NOMO-1 treated with DMSO at 0.1 percent for 48 hours (cell line): Measurements from ENCODE around the gene CRYGD.

ENCODE experiments used
- DNase-seq: peaks from one replicate; lab custom pipeline; 2025; ENCODE audit not compliant: unreplicated experiment; lab: John Stamatoyannopoulos, UW

CRYGD gene

GRCh38 chr2:208090420-208090819 is 33.9 kb downstream of the CRYGD start:
- DNase-seq, result no peak

- DNase-seq, result peak; percentile 60
Observed at GRCh38 chr2:208086029-208086428, 38.3 kb downstream of the CRYGD start.

DNA sequence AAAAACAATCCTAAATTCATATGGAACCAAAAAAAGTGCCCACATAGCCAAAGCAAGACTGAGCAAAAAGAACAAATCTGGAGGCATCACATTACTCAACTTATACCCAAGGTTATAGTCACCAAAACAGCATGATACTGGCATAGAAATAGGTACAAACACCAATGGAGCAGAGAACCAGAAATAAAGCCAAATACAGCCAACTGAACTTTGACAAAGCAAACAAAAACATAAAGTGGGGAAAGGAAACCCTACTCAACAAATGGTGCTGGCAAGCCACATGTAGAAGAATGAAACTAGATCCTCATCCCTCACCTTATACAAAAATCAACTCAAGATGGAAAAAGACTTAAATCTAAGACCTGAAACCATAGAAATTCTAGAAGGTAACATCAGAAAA is 40.5 kb downstream of the CRYGD start:
- no peak for DNase-seq

DNA sequence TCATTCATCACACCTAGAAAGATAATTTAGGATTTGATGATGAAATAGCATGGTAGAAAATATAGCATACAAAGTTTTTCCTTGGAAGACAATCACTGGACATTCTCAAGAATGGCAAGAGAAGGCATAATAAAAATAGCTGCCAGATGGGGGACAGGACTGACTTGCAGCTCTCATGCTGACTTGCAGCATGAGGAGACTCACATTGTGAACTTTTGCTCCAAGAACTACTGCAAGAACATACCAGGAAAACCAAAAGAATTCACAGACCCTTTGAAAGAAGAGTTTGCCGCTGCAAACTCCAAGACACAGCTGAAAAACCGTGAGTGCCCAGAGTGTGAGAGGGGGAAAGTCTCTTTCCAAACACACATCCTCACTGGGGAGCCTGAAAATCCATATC is 47.0 kb downstream of the CRYGD start:
- DNase-seq, result no peak

GRCh38 chr2:208074610-208075356 is 49.5 kb downstream of the CRYGD start:
- no peak for DNase-seq

DNA sequence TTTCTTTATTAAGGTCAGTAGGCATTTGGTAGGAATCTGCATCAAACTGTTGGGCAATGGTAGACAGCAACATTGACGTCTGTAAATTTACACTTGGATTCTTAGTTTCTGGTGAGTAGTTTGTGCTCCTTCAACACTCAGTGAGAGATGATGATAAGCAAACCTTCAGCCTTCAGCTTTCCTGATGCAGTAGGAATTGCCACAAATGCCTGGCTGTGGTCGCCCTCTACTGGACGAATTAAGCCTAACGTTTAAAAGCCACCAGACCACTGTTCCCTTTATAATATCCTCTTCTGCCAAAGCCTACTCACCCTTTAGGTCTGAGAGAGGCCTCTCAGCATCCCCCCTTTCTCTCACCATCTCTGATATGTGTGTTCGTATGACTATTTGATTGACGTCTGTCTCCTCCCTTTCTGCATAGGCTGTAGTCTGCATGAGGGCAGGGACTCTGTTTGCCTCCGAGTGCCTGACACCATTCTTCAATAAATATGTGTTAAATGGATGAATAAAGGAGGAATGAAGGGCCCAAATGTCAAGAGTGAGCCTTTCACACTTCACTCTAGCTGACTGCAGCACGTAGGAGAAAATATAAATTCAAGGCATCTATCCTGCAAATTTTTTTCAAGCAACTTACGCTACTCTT is 52.0 kb downstream of the CRYGD start:
- DNase-seq, result peak; percentile 44
